ENCODE measurements around the gene CRISPLD2.

CRISPLD2 gene

GRCh38 chr16:84819644-84820304, at the start of gene CRISPLD2:
Gene CRISPLD2, plus strand, starts transcription at chr16:84819985. Its CDS starts 18,511 bp downstream, at chr16:84838496.
- peak within 1 kb of the TSS; percentile 19 for H3K9ac ChIP-seq (ENCODE audit: low read length)
- H3K27me3 ChIP-seq (ENCODE audit: control insufficient read depth, insufficient read depth, low read length): peaks cover 5% of the 10 kb centered on the region
- H3K4me3 ChIP-seq (ENCODE audit: low read length): peak within 1 kb of the TSS; percentile 95
- H3K27ac ChIP-seq (ENCODE audit: low read depth, low read length): peak within 1 kb of the TSS; percentile 86
- H3K4me1 ChIP-seq (ENCODE audit: control insufficient read depth, insufficient read depth, low read length): peaks cover 18% of the 10 kb centered on the region
- no peaks in the 10 kb centered on the region for H3K36me3 ChIP-seq (ENCODE audit: control insufficient read depth, insufficient read depth, low read length)

- Histone ChIP-seq H3K27me3 (ENCODE audit: control insufficient read depth, insufficient read depth, low read length) (no peaks in the 10 kb centered on the region), H3K4me1 (ENCODE audit: control insufficient read depth, insufficient read depth, low read length) (no peaks in the 10 kb centered on the region), H3K27ac (ENCODE audit: low read depth, low read length) (no peak overlapping the region), H3K9ac (ENCODE audit: low read length) (no peak overlapping the region), H3K36me3 (ENCODE audit: control insufficient read depth, insufficient read depth, low read length) (peaks cover 28% of the 10 kb centered on the region), H3K4me3 (ENCODE audit: low read length) (no peak overlapping the region)
Observed at GRCh38 chr16:84773312-84773711, 46.5 kb upstream of the CRISPLD2 start.

GRCh38 chr16:84774810-84775209, 45.0 kb upstream of the CRISPLD2 start:
- Histone ChIP-seq H3K9ac (ENCODE audit: low read length) (no peak overlapping the region), H3K36me3 (ENCODE audit: control insufficient read depth, insufficient read depth, low read length) (peaks cover 23% of the 10 kb centered on the region), H3K27me3 (ENCODE audit: control insufficient read depth, insufficient read depth, low read length) (no peaks in the 10 kb centered on the region), H3K27ac (ENCODE audit: low read depth, low read length) (no peak overlapping the region), H3K4me3 (ENCODE audit: low read length) (no peak overlapping the region), H3K4me1 (ENCODE audit: control insufficient read depth, insufficient read depth, low read length) (no peaks in the 10 kb centered on the region)

GRCh38 chr16:84775262-84775810, 44.4 kb upstream of the CRISPLD2 start:
- Histone ChIP-seq H3K4me3 (ENCODE audit: low read length) (no peak overlapping the region), H3K27ac (ENCODE audit: low read depth, low read length) (no peak overlapping the region), H3K4me1 (ENCODE audit: control insufficient read depth, insufficient read depth, low read length) (no peaks in the 10 kb centered on the region), H3K9ac (ENCODE audit: low read length) (no peak overlapping the region), H3K27me3 (ENCODE audit: control insufficient read depth, insufficient read depth, low read length) (no peaks in the 10 kb centered on the region), H3K36me3 (ENCODE audit: control insufficient read depth, insufficient read depth, low read length) (peaks cover 23% of the 10 kb centered on the region)

GRCh38 chr16:84777435-84777834, 42.4 kb upstream of the CRISPLD2 start:
- Histone ChIP-seq H3K27me3 (ENCODE audit: control insufficient read depth, insufficient read depth, low read length) (no peaks in the 10 kb centered on the region), H3K9ac (ENCODE audit: low read length) (no peak overlapping the region), H3K36me3 (ENCODE audit: control insufficient read depth, insufficient read depth, low read length) (peaks cover 23% of the 10 kb centered on the region), H3K27ac (ENCODE audit: low read depth, low read length) (no peak overlapping the region), H3K4me3 (ENCODE audit: low read length) (no peak overlapping the region), H3K4me1 (ENCODE audit: control insufficient read depth, insufficient read depth, low read length) (no peaks in the 10 kb centered on the region)

- Histone ChIP-seq H3K4me3 (ENCODE audit: low read length) (no peak overlapping the region), H3K27me3 (ENCODE audit: control insufficient read depth, insufficient read depth, low read length) (no peaks in the 10 kb centered on the region), H3K9ac (ENCODE audit: low read length) (no peak overlapping the region), H3K36me3 (ENCODE audit: control insufficient read depth, insufficient read depth, low read length) (peaks cover 18% of the 10 kb centered on the region), H3K27ac (ENCODE audit: low read depth, low read length) (no peak overlapping the region), H3K4me1 (ENCODE audit: control insufficient read depth, insufficient read depth, low read length) (no peaks in the 10 kb centered on the region)
Observed at GRCh38 chr16:84778720-84779119, 41.1 kb upstream of the CRISPLD2 start.

GRCh38 chr16:84780063-84780462, 39.7 kb upstream of the CRISPLD2 start:
- no peaks in the 10 kb centered on the region for H3K4me1 ChIP-seq (ENCODE audit: control insufficient read depth, insufficient read depth, low read length)
- H3K27me3 ChIP-seq (ENCODE audit: control insufficient read depth, insufficient read depth, low read length): no peaks in the 10 kb centered on the region
- H3K4me3 ChIP-seq (ENCODE audit: low read length): no peak overlapping the region
- H3K36me3 ChIP-seq (ENCODE audit: control insufficient read depth, insufficient read depth, low read length): peaks cover 15% of the 10 kb centered on the region
- H3K27ac ChIP-seq (ENCODE audit: low read depth, low read length): no peak overlapping the region
- no peak overlapping the region for H3K9ac ChIP-seq (ENCODE audit: low read length)

GRCh38 chr16:84780544-84781376, 39.0 kb upstream of the CRISPLD2 start:
- peaks cover 10% of the 10 kb centered on the region for H3K36me3 ChIP-seq (ENCODE audit: control insufficient read depth, insufficient read depth, low read length)
- H3K27ac ChIP-seq (ENCODE audit: low read depth, low read length): no peak overlapping the region
- H3K9ac ChIP-seq (ENCODE audit: low read length): no peak overlapping the region

GRCh38 chr16:84782846-84783245, 36.9 kb upstream of the CRISPLD2 start:
- Histone ChIP-seq H3K36me3 (ENCODE audit: control insufficient read depth, insufficient read depth, low read length) (peaks cover 6% of the 10 kb centered on the region), H3K4me1 (ENCODE audit: control insufficient read depth, insufficient read depth, low read length) (peaks cover 16% of the 10 kb centered on the region), H3K27ac (ENCODE audit: low read depth, low read length) (no peak overlapping the region), H3K4me3 (ENCODE audit: low read length) (no peak overlapping the region), H3K27me3 (ENCODE audit: control insufficient read depth, insufficient read depth, low read length) (no peaks in the 10 kb centered on the region), H3K9ac (ENCODE audit: low read length) (no peak overlapping the region)

More at GRCh38 chr16:84780544-84781376, 39.0 kb upstream of the CRISPLD2 start:
- no peaks in the 10 kb centered on the region for H3K27me3 ChIP-seq (ENCODE audit: control insufficient read depth, insufficient read depth, low read length)
- H3K4me3 ChIP-seq (ENCODE audit: low read length): no peak overlapping the region
- H3K4me1 ChIP-seq (ENCODE audit: control insufficient read depth, insufficient read depth, low read length): peaks cover 1% of the 10 kb centered on the region

GRCh38 chr16:84785843-84786581, 33.8 kb upstream of the CRISPLD2 start:
- Histone ChIP-seq H3K36me3 (ENCODE audit: control insufficient read depth, insufficient read depth, low read length) (no peaks in the 10 kb centered on the region), H3K27ac (ENCODE audit: low read depth, low read length) (peak overlapping the region; percentile 16), H3K4me3 (ENCODE audit: low read length) (no peak overlapping the region), H3K27me3 (ENCODE audit: control insufficient read depth, insufficient read depth, low read length) (no peaks in the 10 kb centered on the region), H3K9ac (ENCODE audit: low read length) (no peak overlapping the region), H3K4me1 (ENCODE audit: control insufficient read depth, insufficient read depth, low read length) (peaks cover 16% of the 10 kb centered on the region)

GRCh38 chr16:84786605-84787262, 33.1 kb upstream of the CRISPLD2 start:
- H3K4me3 ChIP-seq (ENCODE audit: low read length): no peak overlapping the region
- no peak overlapping the region for H3K9ac ChIP-seq (ENCODE audit: low read length)
- H3K4me1 ChIP-seq (ENCODE audit: control insufficient read depth, insufficient read depth, low read length): peaks cover 16% of the 10 kb centered on the region
- no peaks in the 10 kb centered on the region for H3K27me3 ChIP-seq (ENCODE audit: control insufficient read depth, insufficient read depth, low read length)
- H3K27ac ChIP-seq (ENCODE audit: low read depth, low read length): peak overlapping the region; percentile 28
- H3K36me3 ChIP-seq (ENCODE audit: control insufficient read depth, insufficient read depth, low read length): no peaks in the 10 kb centered on the region

GRCh38 chr16:84787263-84787622, 32.5 kb upstream of the CRISPLD2 start:
- H3K27me3 ChIP-seq (ENCODE audit: control insufficient read depth, insufficient read depth, low read length): no peaks in the 10 kb centered on the region
- peaks cover 16% of the 10 kb centered on the region for H3K4me1 ChIP-seq (ENCODE audit: control insufficient read depth, insufficient read depth, low read length)
- H3K36me3 ChIP-seq (ENCODE audit: control insufficient read depth, insufficient read depth, low read length): no peaks in the 10 kb centered on the region
- no peak overlapping the region for H3K9ac ChIP-seq (ENCODE audit: low read length)
- H3K4me3 ChIP-seq (ENCODE audit: low read length): no peak overlapping the region
- H3K27ac ChIP-seq (ENCODE audit: low read depth, low read length): no peak overlapping the region
